HepG2 (cell line): ENCODE results near the gene CYSTM1. TPM values are rescaled to one million over a fixed set of nuclear protein-coding genes. Genes with fewer than 3 reads are reported as not detected.
A peak's percentile ranks its signal among the peaks of the same experiment; 100 is the strongest.

Experiments
- AKAP8 ChIP-seq: sonication (generic); formaldehyde crosslinking; IDR thresholded peaks from 2 replicates; pipeline ENCODE4 v1.5.1; 2020; ENCODE audit warnings: mild to moderate bottlenecking, missing genetic modification reagents
- BCL6 ChIP-seq: IDR thresholded peaks from 2 replicates; pipeline ENCODE4 v1.6.1; 2016; ENCODE audit warnings: missing genetic modification reagents, missing compliant biosample characterization
- HBP1 ChIP-seq: IDR thresholded peaks from 2 replicates; pipeline ENCODE4 v1.6.1; 2016; ENCODE audit warnings: low read depth, control low read depth
- HOXA5 ChIP-seq: sonication (generic); formaldehyde crosslinking; IDR thresholded peaks from 2 replicates; pipeline ENCODE4 v1.4.0; 2020; ENCODE audit warnings: missing genetic modification reagents
- KAT8 ChIP-seq: IDR thresholded peaks from 2 replicates; pipeline ENCODE4 v1.6.1; 2016; ENCODE audit warnings: missing genetic modification reagents, missing compliant biosample characterization
- KDM2A ChIP-seq: sonication (generic); formaldehyde crosslinking; IDR thresholded peaks from 2 replicates; pipeline ENCODE4 v1.4.0; 2020; ENCODE audit warnings: low read depth, missing genetic modification reagents, borderline replicate concordance
- MBNL3 ChIP-seq: fragments of 250-450 bp; sonication (Bioruptor Pico); conservative IDR thresholded peaks from 2 replicates; pipeline ENCODE4 v1.8.0; 2022; ENCODE audit warnings: mild to moderate bottlenecking, inconsistent platforms
- NFE2L2 ChIP-seq: fragments of 150-350 bp; IDR thresholded peaks from 2 replicates; pipeline ENCODE4 v1.6.1; 2014; ENCODE audit warnings: low read length
- PRMT3 ChIP-seq: sonication (generic); formaldehyde crosslinking; IDR thresholded peaks from 2 replicates; pipeline ENCODE4 v1.8.1; 2022; ENCODE audit warnings: low read depth, mild to moderate bottlenecking, moderate library complexity, missing genetic modification reagents, borderline replicate concordance
- SAP130 ChIP-seq: IDR thresholded peaks from 2 replicates; pipeline ENCODE4 v1.6.1; 2016; ENCODE audit warnings: low read depth
- SATB2 ChIP-seq: sonication (generic); formaldehyde crosslinking; IDR thresholded peaks from 2 replicates; pipeline ENCODE4 v1.5.0; 2020; ENCODE audit warnings: missing genetic modification reagents
- SP5 ChIP-seq: IDR thresholded peaks from 2 replicates; pipeline ENCODE4 v1.6.1; 2016; ENCODE audit warnings: low read depth, borderline replicate concordance
- TBP ChIP-seq: sonication (generic); formaldehyde crosslinking; IDR thresholded peaks from 2 replicates; pipeline ENCODE4 v1.5.0; 2020; ENCODE audit warnings: missing genetic modification reagents
- THAP9 ChIP-seq: sonication (generic); formaldehyde crosslinking; IDR thresholded peaks from 2 replicates; pipeline ENCODE4; 2020; ENCODE audit warnings: missing genetic modification reagents, mild to moderate bottlenecking, borderline replicate concordance
- ZBTB2 ChIP-seq: sonication (generic); formaldehyde crosslinking; IDR thresholded peaks from 2 replicates; pipeline ENCODE4 v1.8.0; 2022; ENCODE audit warnings: low read depth, missing genetic modification reagents
- ZEB1 ChIP-seq: IDR thresholded peaks from 2 replicates; pipeline ENCODE4 v1.6.1; 2012; ENCODE audit warnings: mild to moderate bottlenecking, low read depth, inconsistent platforms; ENCODE audit not compliant: insufficient replicate concordance
- ZFP91 ChIP-seq: sonication (generic); formaldehyde crosslinking; IDR thresholded peaks from 2 replicates; pipeline ENCODE4 v1.9.0; 2022; ENCODE audit warnings: missing genetic modification reagents, mild to moderate bottlenecking, borderline replicate concordance
- ZFY ChIP-seq: sonication (generic); formaldehyde crosslinking; IDR thresholded peaks from 2 replicates; pipeline ENCODE4 v1.4.0; 2020; ENCODE audit warnings: missing genetic modification reagents
- ZKSCAN8 ChIP-seq: IDR thresholded peaks from 2 replicates; pipeline ENCODE4 v1.6.1; 2016; ENCODE audit warnings: borderline replicate concordance, missing genetic modification reagents, missing compliant biosample characterization
- ZNF510 ChIP-seq: sonication (generic); formaldehyde crosslinking; IDR thresholded peaks from 2 replicates; pipeline ENCODE4 v1.4.0; 2020; ENCODE audit warnings: low read depth, mild to moderate bottlenecking, missing genetic modification reagents
- ZNF619 ChIP-seq: sonication (generic); formaldehyde crosslinking; IDR thresholded peaks from 2 replicates; pipeline ENCODE4 v1.4.0; 2020; ENCODE audit warnings: mild to moderate bottlenecking, missing genetic modification reagents
- ZNF749 ChIP-seq: sonication (generic); formaldehyde crosslinking; IDR thresholded peaks from 2 replicates; pipeline ENCODE4 v1.8.0; 2022; ENCODE audit warnings: mild to moderate bottlenecking, missing genetic modification reagents, moderate library complexity, borderline replicate concordance
- polyA plus RNA-seq, 8 experiments: library from polyadenylated mRNA; depleted of rRNA in 3 of 8; stranded (reverse) in 7 of 8; unstranded in 1 of 8; fragments of >200 nt; fragmentation: Illumina TruSeq in 4 of 8; extraction: Trizol in 4 of 8; gene quantifications; 2 replicates each; pipeline versions ENCODE4 v1.2.1 to v1.2.3, GENCODE V29; 2011 to 2016; ENCODE audit warnings: low read depth in 4 of 8, missing spikeins in 1 of 8, mixed read lengths in 1 of 8; ENCODE audit not compliant: insufficient read depth in 1 of 8
- total RNA-seq, 5 experiments: library from RNA; depleted of rRNA; stranded (reverse); fragments of >200 nt; fragmentation: Illumina TruSeq; extraction: Trizol; gene quantifications; 2 replicates each; pipeline ENCODE4 v1.2.3, GENCODE V29; 2016; ENCODE audit warnings: low read depth in 1 of 5

Gene CYSTM1
- total and polyA plus RNA-seq, 2 of the 13 experiments (the other 11 are each of a cell fraction or from before 2014, with no cell fraction given) = 40.0 to 73.4 TPM

GRCh38 chr5:140175367-140176030 lies 511 bp downstream of the CYSTM1 start (continued):
- TF ChIP-seq MBNL3 = no peak
- TF ChIP-seq ZFY = peak; percentile 17; the same call in 1 of the 2 replicates
- TF ChIP-seq ZNF619 = no peak
- TF ChIP-seq AKAP8 (CRISPR knock-in tag) = peak; percentile 43; the same call in 1 of the 2 replicates
- TF ChIP-seq ZBTB2 (CRISPR knock-in tag) = no peak
- peak; percentile 24; the same call in 1 of the 2 replicates for TF ChIP-seq HOXA5
- TF ChIP-seq ZEB1 = peak; percentile 29
- TF ChIP-seq KDM2A = peak; percentile 16; the same call in 1 of the 2 replicates
- TF ChIP-seq TBP (CRISPR knock-in tag) = no peak
- TF ChIP-seq HBP1 = peak; percentile 18; the same call in 1 of the 2 replicates
- TF ChIP-seq NFE2L2 = no peak
- TF ChIP-seq THAP9 = no peak; the same call in 1 of the 2 replicates
- no peak for TF ChIP-seq SP5 (CRISPR knock-in tag)
- no peak for TF ChIP-seq ZNF749 (CRISPR knock-in tag)
- peak; percentile 9; the same call in 1 of the 2 replicates for TF ChIP-seq KAT8
- TF ChIP-seq ZNF510 (CRISPR knock-in tag) = no peak
- peak; percentile 43 for TF ChIP-seq SAP130
- TF ChIP-seq ZFP91 = peak; percentile 84; the same call in 1 of the 2 replicates
- TF ChIP-seq BCL6 (CRISPR knock-in tag) = peak; percentile 43; the same call in 1 of the 2 replicates
- TF ChIP-seq SATB2 (CRISPR knock-in tag) = peak; percentile 58; the same call in 1 of the 2 replicates
- TF ChIP-seq PRMT3 (CRISPR knock-in tag) = peak; percentile 87
- peak; percentile 16; the same call in 1 of the 2 replicates for TF ChIP-seq ZKSCAN8
